ENCODE results near the gene FSTL4. TPM values are rescaled to one million over a fixed set of nuclear protein-coding genes. Genes with fewer than 3 reads are reported as not detected.

Gene FSTL4
- total and polyA plus RNA-seq, 2 experiments from 2014 or later: 1.4 to 2.8 TPM

DNA sequence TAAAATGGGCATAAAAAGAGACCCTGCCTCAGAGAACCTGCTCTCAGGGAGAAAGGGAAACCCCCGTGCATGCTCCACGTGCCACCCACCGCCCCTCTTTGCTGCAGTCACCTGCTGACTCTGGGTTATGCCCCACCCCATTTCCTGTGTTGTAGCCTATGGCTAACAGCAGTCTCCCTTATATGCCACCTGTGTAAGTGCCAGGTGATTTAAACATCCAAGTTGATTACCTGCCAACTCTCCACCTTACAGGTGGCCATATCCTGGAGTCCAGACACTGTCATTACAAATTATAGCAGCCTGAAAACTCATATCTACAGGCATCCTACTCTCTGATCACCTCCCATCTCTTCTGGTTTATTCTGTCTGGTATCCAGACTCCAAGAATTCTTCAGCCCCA, 318.0 kb downstream of the FSTL4 start:
- no peaks in the 10 kb centered on the region for H3K4me1 ChIP-seq (ENCODE audit: insufficient read depth)
- H3K79me2 ChIP-seq (replicated peaks; ENCODE audit: insufficient read depth): no peaks in the 10 kb centered on the region
- H4K20me1 ChIP-seq (replicated peaks; ENCODE audit: insufficient read depth): no peaks in the 10 kb centered on the region
- no peaks in the 10 kb centered on the region for H3K36me3 ChIP-seq (ENCODE audit: insufficient read depth)
- no peak overlapping the region for H2AFZ ChIP-seq
- DNase-seq (ENCODE audit: low spot score) (no peak), ATAC-seq (no peak)
- Mint-ChIP-seq H3K9me3 (no peaks in the 10 kb centered on the region), H3K4me1 (peaks cover 8% of the 10 kb centered on the region), H3K36me3 (ENCODE audit: low read depth) (no peaks in the 10 kb centered on the region), H3K27me3 (ENCODE audit: insufficient read depth, low read depth, poor library complexity) (peaks cover 4% of the 10 kb centered on the region), H3K4me3 (no peak overlapping the region), H3K27ac (no peak overlapping the region)
- no peak overlapping the region for H3K4me2 ChIP-seq
- H3K27me3 ChIP-seq (ENCODE audit: insufficient read depth): no peaks in the 10 kb centered on the region
- H3K4me3 ChIP-seq: no peak overlapping the region
- no peak for TF ChIP-seq EZH2 (IDR thresholded peaks at IDR 0.05; ENCODE audit: low read depth, unreplicated experiment)
- TF ChIP-seq CREB1 (CRISPR knock-in tag; IDR thresholded peaks at IDR 0.05; ENCODE audit: low read depth): no peak
- no peak for TF ChIP-seq STAT1 (IDR thresholded peaks at IDR 0.05; ENCODE audit: unreplicated experiment)
- TF ChIP-seq, protein P1, sequence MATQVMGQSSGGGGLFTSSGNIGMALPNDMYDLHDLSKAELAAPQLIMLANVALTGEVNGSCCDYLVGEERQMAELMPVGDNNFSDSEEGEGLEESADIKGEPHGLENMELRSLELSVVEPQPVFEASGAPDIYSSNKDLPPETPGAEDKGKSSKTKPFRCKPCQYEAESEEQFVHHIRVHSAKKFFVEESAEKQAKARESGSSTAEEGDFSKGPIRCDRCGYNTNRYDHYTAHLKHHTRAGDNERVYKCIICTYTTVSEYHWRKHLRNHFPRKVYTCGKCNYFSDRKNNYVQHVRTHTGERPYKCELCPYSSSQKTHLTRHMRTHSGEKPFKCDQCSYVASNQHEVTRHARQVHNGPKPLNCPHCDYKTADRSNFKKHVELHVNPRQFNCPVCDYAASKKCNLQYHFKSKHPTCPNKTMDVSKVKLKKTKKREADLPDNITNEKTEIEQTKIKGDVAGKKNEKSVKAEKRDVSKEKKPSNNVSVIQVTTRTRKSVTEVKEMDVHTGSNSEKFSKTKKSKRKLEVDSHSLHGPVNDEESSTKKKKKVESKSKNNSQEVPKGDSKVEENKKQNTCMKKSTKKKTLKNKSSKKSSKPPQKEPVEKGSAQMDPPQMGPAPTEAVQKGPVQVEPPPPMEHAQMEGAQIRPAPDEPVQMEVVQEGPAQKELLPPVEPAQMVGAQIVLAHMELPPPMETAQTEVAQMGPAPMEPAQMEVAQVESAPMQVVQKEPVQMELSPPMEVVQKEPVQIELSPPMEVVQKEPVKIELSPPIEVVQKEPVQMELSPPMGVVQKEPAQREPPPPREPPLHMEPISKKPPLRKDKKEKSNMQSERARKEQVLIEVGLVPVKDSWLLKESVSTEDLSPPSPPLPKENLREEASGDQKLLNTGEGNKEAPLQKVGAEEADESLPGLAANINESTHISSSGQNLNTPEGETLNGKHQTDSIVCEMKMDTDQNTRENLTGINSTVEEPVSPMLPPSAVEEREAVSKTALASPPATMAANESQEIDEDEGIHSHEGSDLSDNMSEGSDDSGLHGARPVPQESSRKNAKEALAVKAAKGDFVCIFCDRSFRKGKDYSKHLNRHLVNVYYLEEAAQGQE (IDR thresholded peaks at IDR 0.05; ENCODE audit: unreplicated experiment): no peak
- H3F3A ChIP-seq (replicated peaks; ENCODE audit: low read depth): no peaks in the 10 kb centered on the region
- H3K9me2 ChIP-seq (ENCODE audit: insufficient read depth): peaks cover 10% of the 10 kb centered on the region; the same call in 1 of the 2 replicates
- no peak overlapping the region for H3K27ac ChIP-seq (ENCODE audit: low read depth)

DNA sequence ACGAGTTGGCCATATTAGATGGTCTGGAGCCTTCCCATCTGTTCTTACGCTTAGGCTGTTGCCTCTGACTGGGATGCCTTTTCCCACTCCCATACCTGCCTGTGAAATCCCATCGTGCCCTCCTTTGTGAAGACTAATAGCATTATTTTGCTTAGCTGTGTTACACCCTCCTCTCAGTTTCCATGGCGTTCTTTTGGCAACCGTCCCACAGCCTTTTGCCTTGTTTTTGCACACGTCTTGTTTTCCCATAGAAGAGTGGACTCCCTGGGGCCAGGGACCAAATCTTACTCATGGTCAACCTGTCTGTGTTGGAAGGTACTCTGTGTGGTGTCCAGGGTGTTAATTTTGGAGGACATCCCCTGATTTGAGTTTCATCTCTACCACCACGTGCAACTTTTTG, 318.4 kb downstream of the FSTL4 start:
- Histone ChIP-seq H2AFZ (no peak overlapping the region), H3K27me3 (ENCODE audit: insufficient read depth) (no peaks in the 10 kb centered on the region), H3K4me3 (no peak overlapping the region), H3K79me2 (replicated peaks; ENCODE audit: insufficient read depth) (no peaks in the 10 kb centered on the region), H3F3A (replicated peaks; ENCODE audit: low read depth) (no peaks in the 10 kb centered on the region), H3K27ac (ENCODE audit: low read depth) (no peak overlapping the region), H3K36me3 (ENCODE audit: insufficient read depth) (no peaks in the 10 kb centered on the region), H3K9me2 (ENCODE audit: insufficient read depth) (peaks cover 10% of the 10 kb centered on the region; the same call in 1 of the 2 replicates), H3K4me1 (ENCODE audit: insufficient read depth) (no peaks in the 10 kb centered on the region), H4K20me1 (replicated peaks; ENCODE audit: insufficient read depth) (no peaks in the 10 kb centered on the region), H3K4me2 (no peak overlapping the region)
- Mint-ChIP-seq H3K27ac (no peak overlapping the region), H3K36me3 (ENCODE audit: low read depth) (no peaks in the 10 kb centered on the region), H3K27me3 (ENCODE audit: insufficient read depth, low read depth, poor library complexity) (peaks cover 4% of the 10 kb centered on the region), H3K4me3 (no peak overlapping the region), H3K9me3 (no peaks in the 10 kb centered on the region), H3K4me1 (peaks cover 8% of the 10 kb centered on the region)
- DNase-seq (ENCODE audit: low spot score): no peak
- no peak for ATAC-seq
- TF ChIP-seq NANOG (IDR thresholded peaks at IDR 0.05; ENCODE audit: borderline replicate concordance) (no peak), JUNB (IDR thresholded peaks at IDR 0.05; ENCODE audit: unreplicated experiment) (no peak), STAT1 (IDR thresholded peaks at IDR 0.05; ENCODE audit: unreplicated experiment) (no peak), CREB1 (CRISPR knock-in tag; IDR thresholded peaks at IDR 0.05; ENCODE audit: low read depth) (no peak), EZH2 (IDR thresholded peaks at IDR 0.05; ENCODE audit: low read depth, unreplicated experiment) (no peak), ZNF331 (CRISPR knock-in tag; IDR thresholded peaks at IDR 0.05; ENCODE audit: low read depth) (no peak)
- TF ChIP-seq, protein P1 (IDR thresholded peaks at IDR 0.05; ENCODE audit: unreplicated experiment): no peak
- TF ChIP-seq, protein P2, sequence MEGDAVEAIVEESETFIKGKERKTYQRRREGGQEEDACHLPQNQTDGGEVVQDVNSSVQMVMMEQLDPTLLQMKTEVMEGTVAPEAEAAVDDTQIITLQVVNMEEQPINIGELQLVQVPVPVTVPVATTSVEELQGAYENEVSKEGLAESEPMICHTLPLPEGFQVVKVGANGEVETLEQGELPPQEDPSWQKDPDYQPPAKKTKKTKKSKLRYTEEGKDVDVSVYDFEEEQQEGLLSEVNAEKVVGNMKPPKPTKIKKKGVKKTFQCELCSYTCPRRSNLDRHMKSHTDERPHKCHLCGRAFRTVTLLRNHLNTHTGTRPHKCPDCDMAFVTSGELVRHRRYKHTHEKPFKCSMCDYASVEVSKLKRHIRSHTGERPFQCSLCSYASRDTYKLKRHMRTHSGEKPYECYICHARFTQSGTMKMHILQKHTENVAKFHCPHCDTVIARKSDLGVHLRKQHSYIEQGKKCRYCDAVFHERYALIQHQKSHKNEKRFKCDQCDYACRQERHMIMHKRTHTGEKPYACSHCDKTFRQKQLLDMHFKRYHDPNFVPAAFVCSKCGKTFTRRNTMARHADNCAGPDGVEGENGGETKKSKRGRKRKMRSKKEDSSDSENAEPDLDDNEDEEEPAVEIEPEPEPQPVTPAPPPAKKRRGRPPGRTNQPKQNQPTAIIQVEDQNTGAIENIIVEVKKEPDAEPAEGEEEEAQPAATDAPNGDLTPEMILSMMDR (conservative IDR thresholded peaks at IDR 0.05; ENCODE audit: low read depth in 2 of 2): no peak
